HG03064 (cell line): ENCODE data around the gene WIPI1.
"Not testable (repeated sequence)": the region's sequence is repeated elsewhere in the genome, so short reads cannot be mapped to it uniquely, and the experiment has no call there.

ENCODE experiments used
- ATAC-seq: cut with Tn5 transposase; IDR thresholded peaks from one replicate; pipeline ENCODE4 v1.9.1; 2021; ENCODE audit warnings: low read depth; ENCODE audit not compliant: unreplicated experiment

WIPI1 gene

GRCh38 chr17:68390888-68391545 is 66.3 kb downstream of the WIPI1 start:
- ATAC-seq, result no peak

DNA sequence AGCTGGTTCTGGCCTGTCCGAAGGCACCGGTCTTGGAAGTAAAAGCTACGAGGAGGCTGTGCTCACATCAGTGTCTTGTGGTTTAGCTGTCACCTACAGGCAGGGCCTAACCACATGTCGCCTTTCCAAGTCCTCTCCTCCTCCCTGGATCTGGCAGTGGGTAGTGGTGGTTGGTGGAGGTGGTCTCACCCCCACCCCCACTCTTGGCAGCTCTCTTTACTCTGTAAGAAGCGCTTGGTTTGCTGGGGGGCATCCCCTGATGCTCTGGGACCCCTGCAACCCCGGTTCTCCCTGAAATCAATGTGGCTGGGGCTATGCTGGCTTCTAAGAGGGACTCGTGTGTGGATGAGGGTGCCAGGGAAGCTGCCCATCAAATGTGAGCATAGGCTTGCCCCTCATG is 68.3 kb downstream of the WIPI1 start:
- ATAC-seq, result no peak

GRCh38 chr17:68387435-68388218 is 69.7 kb downstream of the WIPI1 start:
- ATAC-seq, result no peak

- ATAC-seq, result no peak
These were observed 71.6 kb downstream of the WIPI1 start for GRCh38 chr17:68385490-68386215.

DNA sequence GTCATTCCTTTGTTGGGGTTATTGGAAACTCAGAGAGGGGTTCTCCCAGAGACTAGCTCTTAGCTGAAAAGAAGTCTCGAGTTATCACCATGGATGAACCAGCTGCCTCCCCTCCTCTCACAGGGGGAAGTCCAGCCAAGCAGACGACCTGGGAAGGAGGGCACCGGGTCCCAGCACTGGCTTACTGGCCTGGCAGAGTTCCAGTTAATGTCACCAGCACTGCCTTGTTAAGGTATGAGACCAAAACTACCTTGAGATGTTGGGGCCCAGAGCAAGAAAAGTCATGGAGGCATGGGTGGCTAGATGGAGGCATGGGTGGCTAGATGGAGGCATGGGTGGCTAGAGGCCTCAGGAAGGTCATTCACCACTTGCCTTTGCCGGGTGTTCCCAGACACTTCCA is 72.4 kb downstream of the WIPI1 start:
- no peak for ATAC-seq

- no peak for ATAC-seq
These were observed 72.8 kb downstream of the WIPI1 start for GRCh38 chr17:68384471-68384870.

DNA sequence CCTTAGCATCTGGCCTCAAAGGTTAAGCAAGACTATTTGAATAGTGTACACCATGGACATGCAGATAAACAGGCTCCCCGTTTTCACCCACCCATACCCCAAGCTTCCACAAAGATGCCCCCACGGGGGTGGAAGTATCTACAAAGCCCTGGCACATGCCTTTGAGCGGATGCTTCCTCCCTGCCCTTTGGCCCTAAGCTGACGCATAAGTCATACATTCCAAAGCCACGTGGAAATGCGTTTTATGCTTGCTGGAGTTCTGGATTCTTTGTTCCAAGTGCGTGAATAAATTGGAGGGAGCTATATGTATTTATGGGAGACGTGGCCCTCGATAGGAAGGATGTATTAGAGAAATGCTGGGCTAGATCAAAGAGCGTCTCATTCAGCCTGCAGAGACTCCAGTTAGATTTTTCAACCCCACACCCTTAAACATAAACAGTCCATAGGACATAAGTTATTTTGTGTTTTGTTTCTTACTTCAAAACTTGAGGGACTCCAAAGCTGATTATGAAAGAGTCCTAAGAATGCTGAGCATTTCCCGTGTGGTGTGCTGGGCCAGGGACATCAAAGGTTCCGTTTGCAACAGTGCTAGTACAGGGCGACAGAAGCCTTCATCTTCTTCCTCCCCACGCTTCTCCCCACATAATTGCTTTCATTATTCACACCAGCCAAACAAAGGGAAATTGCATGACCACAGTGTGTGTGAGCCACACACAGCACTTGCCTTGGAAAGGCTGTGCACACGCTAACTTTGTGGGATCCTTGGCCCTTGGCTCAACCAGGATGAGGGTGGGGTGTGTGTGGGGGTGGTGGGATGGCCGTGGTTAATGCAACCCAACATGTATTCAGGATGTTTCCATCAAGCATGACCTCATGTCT is 73.6 kb downstream of the WIPI1 start:
- ATAC-seq, result no peak

GRCh38 chr17:68383120-68383442 is 74.2 kb downstream of the WIPI1 start:
- ATAC-seq, result no peak

- ATAC-seq, result no peak
These were observed 74.7 kb downstream of the WIPI1 start for GRCh38 chr17:68382582-68383085.

DNA sequence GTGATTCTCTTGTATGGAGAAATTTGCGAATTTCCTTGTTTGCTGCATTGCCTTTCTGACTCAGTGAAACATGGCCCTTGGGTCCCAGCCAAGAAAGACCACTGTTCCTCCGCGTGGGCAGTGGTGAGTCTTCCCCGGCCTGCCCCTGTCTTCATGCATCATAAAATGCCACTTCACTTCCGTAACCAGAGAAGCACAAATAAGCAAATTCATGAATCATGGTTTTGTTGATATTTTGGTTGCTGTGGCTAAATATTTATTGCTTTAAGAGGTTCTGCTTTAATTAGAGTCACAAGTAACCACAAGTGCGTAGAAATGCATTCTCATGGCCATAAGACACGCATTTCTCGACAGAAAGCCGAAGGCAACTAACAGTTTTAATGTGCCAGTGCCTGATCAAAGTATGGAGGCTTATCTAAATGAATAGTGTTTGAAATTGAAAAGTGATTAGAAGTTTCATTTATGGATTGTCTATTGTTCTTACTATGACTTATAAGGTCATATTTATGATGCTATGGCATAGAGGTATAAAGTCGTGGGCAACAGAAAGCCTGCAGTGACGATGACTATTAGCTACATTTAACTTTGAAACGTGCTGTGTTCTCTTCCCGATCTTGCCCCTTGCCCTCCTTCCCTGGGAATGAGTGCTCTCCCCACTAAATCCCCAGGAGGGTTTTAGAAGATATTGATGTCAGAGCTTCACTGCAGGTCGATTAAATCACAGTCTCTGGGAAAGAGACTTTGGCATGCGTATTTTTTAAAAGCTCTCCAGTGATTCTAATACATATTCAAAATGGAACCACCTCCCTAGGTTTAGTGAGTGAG is 76.0 kb downstream of the WIPI1 start:
- ATAC-seq, result no peak

DNA sequence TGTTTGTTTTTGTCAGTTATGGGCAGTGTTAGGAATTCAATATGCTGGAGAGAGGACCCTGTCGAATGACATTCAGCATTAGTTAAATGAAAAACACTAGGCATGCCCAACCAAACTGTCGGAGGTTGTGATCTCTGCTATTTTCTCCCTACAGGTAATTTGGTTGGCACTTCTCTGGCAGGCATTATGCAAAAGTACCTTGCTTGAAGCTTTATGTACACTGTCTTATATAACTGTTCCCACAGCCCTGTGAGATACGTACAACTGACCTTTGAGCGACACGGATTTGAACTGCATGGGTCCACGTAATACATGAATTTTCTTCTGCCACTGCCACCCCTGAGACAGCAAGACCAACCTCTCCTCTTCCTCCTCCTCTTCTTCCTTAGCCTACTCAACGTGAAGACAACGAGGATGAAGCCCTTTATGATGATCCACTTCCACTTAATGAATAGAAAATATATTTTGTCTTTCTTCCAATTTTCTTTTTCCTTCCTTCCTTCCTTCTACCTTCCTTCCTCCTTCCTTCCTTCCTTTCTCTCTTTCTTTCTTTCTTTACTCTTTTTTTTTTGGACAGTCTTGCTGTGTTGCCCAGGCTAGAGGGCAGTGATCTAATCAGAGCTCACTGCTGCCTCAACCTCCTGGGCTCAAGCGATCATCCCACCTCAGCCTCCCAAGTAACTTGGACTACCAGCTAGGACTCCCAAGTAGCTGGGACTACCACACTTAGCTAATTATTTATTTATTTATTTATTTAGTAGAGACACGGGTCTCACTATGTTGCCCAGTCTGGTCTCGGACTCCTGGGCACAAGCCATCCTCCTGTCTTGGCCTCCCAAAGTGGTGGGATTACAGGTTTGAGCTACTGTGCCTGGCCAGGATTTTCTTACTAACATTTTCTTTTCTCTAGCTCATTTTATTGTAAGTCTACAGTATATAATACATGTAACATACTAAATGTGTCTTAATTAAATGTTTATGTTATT is 77.3 kb downstream of the WIPI1 start:
- no peak for ATAC-seq

DNA sequence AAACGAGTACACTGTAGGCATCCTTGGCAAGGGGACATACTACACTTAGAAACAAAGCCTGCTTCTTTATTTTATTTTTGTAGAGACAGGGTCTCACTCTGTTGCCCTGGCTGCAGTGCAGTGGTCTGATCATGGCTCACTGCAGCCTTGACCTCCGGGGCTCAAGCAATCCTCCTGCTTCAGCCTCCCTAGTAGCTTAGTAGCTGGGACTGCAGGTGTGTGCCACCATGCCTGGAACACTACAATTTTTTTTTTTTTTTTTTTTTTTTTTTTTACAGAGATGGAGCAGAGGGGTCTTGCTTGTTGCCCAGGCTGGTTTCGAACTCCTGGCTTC is 78.2 kb downstream of the WIPI1 start:
- no peak for ATAC-seq

DNA sequence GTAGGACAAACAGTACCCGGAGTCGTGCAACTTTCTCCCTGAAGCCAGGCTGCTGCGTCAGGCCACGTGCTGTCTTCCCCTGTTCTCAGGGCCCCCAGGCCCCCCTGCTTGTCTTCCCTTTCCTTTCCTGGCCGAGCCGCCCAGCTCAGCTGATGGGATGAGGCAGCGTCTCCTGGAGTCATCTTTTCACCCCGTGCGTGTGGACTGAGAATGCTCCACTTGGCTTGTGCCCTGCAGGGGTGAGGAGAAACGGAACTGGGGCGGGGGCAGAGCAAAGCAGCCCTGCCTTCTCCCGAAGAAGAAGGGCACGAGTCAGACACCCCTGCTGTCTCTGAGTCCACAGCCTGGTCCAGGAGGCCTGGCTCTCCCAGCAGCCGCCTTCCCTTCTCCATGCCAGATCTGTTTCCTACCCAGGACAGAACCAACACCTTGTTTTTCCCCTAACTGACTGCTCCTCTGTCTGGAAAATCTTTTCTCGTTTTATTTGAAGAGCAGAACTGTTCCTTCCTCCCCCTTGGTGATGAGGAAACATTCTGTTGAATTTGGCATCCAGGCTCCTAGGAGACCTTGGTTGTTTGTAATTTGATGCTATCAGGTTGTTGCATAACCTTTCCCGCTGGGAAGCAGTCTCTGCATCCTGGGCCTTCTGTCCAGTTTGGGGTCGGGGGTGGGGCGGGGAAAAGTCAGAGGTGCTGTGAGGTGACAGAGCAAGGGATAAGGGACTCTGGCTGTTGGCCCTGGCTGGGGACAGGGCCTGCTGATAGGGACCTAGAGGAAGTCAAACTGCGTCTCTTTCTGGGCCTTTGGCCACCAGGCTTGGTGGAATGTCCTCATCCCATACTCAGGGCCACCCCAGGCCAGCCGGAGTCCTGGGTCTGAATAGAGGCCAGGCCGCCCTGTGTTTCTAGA is 78.8 kb downstream of the WIPI1 start:
- no peak for ATAC-seq

DNA sequence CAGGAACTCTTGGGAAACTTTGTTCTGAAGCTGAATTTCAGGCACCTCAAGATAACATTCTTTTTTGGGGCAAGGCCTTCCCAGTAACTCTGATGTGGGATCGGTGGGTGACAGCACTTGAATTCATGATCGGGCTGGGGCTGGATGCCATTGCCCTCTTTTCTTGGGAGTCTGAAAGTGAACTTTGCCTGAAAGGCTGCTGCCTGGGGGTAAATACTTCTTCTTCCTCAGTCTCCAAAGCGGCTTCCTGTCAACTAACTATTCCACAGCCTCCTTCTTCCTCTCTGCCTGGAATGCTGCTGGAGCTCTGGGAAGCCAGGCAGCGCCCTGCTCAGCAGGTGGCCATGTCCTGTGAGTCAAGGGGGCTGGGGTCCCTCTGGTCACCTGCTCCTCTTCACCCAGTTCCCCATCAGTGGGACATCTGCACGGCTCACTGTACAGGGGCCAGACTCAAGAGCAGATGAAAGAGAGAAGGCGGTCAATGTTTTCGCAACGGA is 79.5 kb downstream of the WIPI1 start:
- no peak for ATAC-seq

GRCh38 chr17:68376178-68376577 is 81.1 kb downstream of the WIPI1 start:
- not testable (repeated sequence) for ATAC-seq

GRCh38 chr17:68375566-68375965 is 81.7 kb downstream of the WIPI1 start:
- no peak for ATAC-seq
